SK-N-SH (cell line): Measurements from ENCODE around the gene SLC37A1. TPM values are rescaled to one million over a fixed set of nuclear protein-coding genes. Genes with fewer than 3 reads are reported as not detected.

ENCODE experiments used
- CTCF ChIA-PET: fragments of 300-600, 350-600 bp; formaldehyde crosslinking; extraction: SDS; loops from one replicate; lab custom pipeline; 2021; lab: Yijun Ruan, JAX
- POLR2A ChIA-PET: fragments of 350-600 bp; sonication (Branson Sonifier 250); formaldehyde crosslinking; extraction: SDS; loops from one replicate; lab custom pipeline; 2020; ENCODE audit warnings: antibody characterized with exemption, inconsistent platforms; lab: Yijun Ruan, JAX
- DNase-seq: peaks from one replicate; pipeline ENCODE4 v3.0.0; 2012
- H2AFZ ChIP-seq: fragments of 200-600 bp; sonication (generic); 2 replicates; pipeline ENCODE4 v1.8.1; 2016; ENCODE audit warnings: antibody characterized with exemption, mild to moderate bottlenecking, low read depth
- H3F3A ChIP-seq: fragments of 200-600 bp; sonication (generic); replicated peaks from 2 replicates; pipeline ENCODE3; 2016; ENCODE audit warnings: antibody characterized with exemption, mild to moderate bottlenecking; ENCODE audit not compliant: insufficient read depth
- H3K27ac ChIP-seq, 2 experiments: fragments of 200-500 bp in 1 of 2; fragments of 200-600 bp in 1 of 2; sonication (Bioruptor generic) in 1 of 2; sonication (generic), shearing (Covaris generic) in 1 of 2; 2 replicates each; pipeline versions ENCODE4 v1.5.1 to v1.6.1; 2014 to 2016; ENCODE audit warnings: low read depth in 2 of 2, inconsistent platforms in 1 of 2, low read length in 1 of 2, mild to moderate bottlenecking in 1 of 2, mixed read lengths in 1 of 2
- H3K27me3 ChIP-seq: fragments of 200-600 bp; sonication (generic), shearing (Covaris generic); 2 replicates; pipeline ENCODE4 v1.6.1; 2016; ENCODE audit warnings: mixed run types; ENCODE audit not compliant: insufficient read depth
- H3K36me3 ChIP-seq, 2 experiments: fragments of 200-500 bp in 1 of 2; fragments of 200-600 bp in 1 of 2; sonication (Bioruptor generic) in 1 of 2; sonication (generic) in 1 of 2; replicated peaks in 1 of 2; 2 replicates each; pipeline versions ENCODE3 to v1.5.1; 2014 to 2016; ENCODE audit warnings: low read length in 1 of 2, mild to moderate bottlenecking in 1 of 2; ENCODE audit not compliant: insufficient read depth in 2 of 2, control insufficient read depth in 1 of 2
- H3K4me1 ChIP-seq, 2 experiments: fragments of 200-500 bp in 1 of 2; fragments of 200-600 bp in 1 of 2; sonication (Bioruptor generic) in 1 of 2; sonication (generic), shearing (Covaris generic) in 1 of 2; 2 replicates each; pipeline versions ENCODE4 v1.5.1 to v1.6.1; 2014 to 2016; ENCODE audit warnings: low read depth in 1 of 2, low read length in 1 of 2, mixed run types in 1 of 2; ENCODE audit not compliant: insufficient read depth in 2 of 2, control insufficient read depth in 1 of 2
- H3K4me2 ChIP-seq: fragments of 200-600 bp; sonication (generic), shearing (Covaris generic); 2 replicates; pipeline ENCODE4 v1.6.1; 2017; ENCODE audit warnings: mixed run types
- H3K4me3 ChIP-seq, 2 experiments: fragments of 200-500 bp in 1 of 2; fragments of 200-600 bp in 1 of 2; sonication (Bioruptor generic) in 1 of 2; sonication (generic), shearing (Covaris generic) in 1 of 2; 2 replicates each; pipeline versions ENCODE4 v1.5.1 to v1.8.1; 2014 to 2016; ENCODE audit warnings: low read depth in 2 of 2, inconsistent platforms in 1 of 2, low read length in 1 of 2, mild to moderate bottlenecking in 1 of 2, mixed read lengths in 1 of 2, moderate library complexity in 1 of 2
- H3K79me2 ChIP-seq: fragments of 200-600 bp; sonication (generic); 2 replicates; pipeline ENCODE4 v1.8.1; 2017; ENCODE audit warnings: mild to moderate bottlenecking; ENCODE audit not compliant: insufficient read depth
- H3K9ac ChIP-seq: fragments of 200-600 bp; sonication (generic); 2 replicates; pipeline ENCODE4 v1.6.1; 2017; ENCODE audit warnings: mixed run types
- H3K9me2 ChIP-seq: fragments of 200-600 bp; sonication (generic); 2 replicates; pipeline ENCODE4 v1.6.1; 2017; ENCODE audit warnings: mixed run types
- H3K9me3 ChIP-seq: fragments of 200-600 bp; sonication (generic); 2 replicates; pipeline ENCODE4 v1.6.1; 2017; ENCODE audit warnings: mixed run types, mild to moderate bottlenecking, moderate library complexity
- H4K20me1 ChIP-seq: fragments of 200-600 bp; sonication (generic); 2 replicates; pipeline ENCODE4 v1.6.1; 2017; ENCODE audit warnings: mild to moderate bottlenecking, mixed run types; ENCODE audit not compliant: insufficient read depth
- EP300 ChIP-seq, 2 experiments: IDR thresholded peaks; 2 replicates each; pipeline versions ENCODE4 v1.4.0 to v1.6.1; 2012; ENCODE audit warnings: borderline replicate concordance in 1 of 2, low read depth in 1 of 2, low read length in 1 of 2
- FOSL2 ChIP-seq: IDR thresholded peaks from 2 replicates; pipeline ENCODE4 v1.4.0; 2012; ENCODE audit warnings: low read depth, mild to moderate bottlenecking, moderate library complexity, borderline replicate concordance
- FOXJ3 ChIP-seq: sonication (generic); formaldehyde crosslinking; IDR thresholded peaks from 2 replicates; pipeline ENCODE4 v1.5.1; 2020; ENCODE audit warnings: mild to moderate bottlenecking, missing genetic modification reagents
- FOXM1 ChIP-seq: IDR thresholded peaks from 2 replicates; pipeline ENCODE4 v1.4.0; 2012; ENCODE audit warnings: low read depth, mild to moderate bottlenecking
- GABPA ChIP-seq: IDR thresholded peaks from 2 replicates; pipeline ENCODE4 v1.4.0; 2012; ENCODE audit warnings: low read depth, mild to moderate bottlenecking
- GATA2 ChIP-seq: sonication (generic); formaldehyde crosslinking; IDR thresholded peaks from 2 replicates; pipeline ENCODE4 v1.5.0; 2020; ENCODE audit warnings: mild to moderate bottlenecking, missing genetic modification reagents
- JUND ChIP-seq: IDR thresholded peaks from 2 replicates; pipeline ENCODE4 v1.4.0; 2012
- MAX ChIP-seq: IDR thresholded peaks from 2 replicates; pipeline ENCODE4 v1.4.0; 2012; ENCODE audit warnings: low read depth
- MEF2A ChIP-seq: IDR thresholded peaks from 2 replicates; pipeline ENCODE4 v1.4.0; 2012; ENCODE audit warnings: low read depth, borderline replicate concordance
- MXI1 ChIP-seq: IDR thresholded peaks from 2 replicates; pipeline ENCODE4 v1.6.1; 2012; ENCODE audit warnings: mild to moderate bottlenecking, low read depth, low read length, improper control_type of control experiment
- NFIC ChIP-seq: IDR thresholded peaks from 2 replicates; pipeline ENCODE4 v1.4.0; 2012; ENCODE audit warnings: borderline replicate concordance
- NRF1 ChIP-seq: IDR thresholded peaks from 2 replicates; pipeline ENCODE4 v1.6.1; 2012; ENCODE audit warnings: low read depth, mild to moderate bottlenecking, low read length
- PBX3 ChIP-seq: IDR thresholded peaks from 2 replicates; pipeline ENCODE4; 2012
- POLR2AphosphoS5 ChIP-seq: IDR thresholded peaks from 2 replicates; pipeline ENCODE4 v1.6.1; 2012; ENCODE audit warnings: low read depth, low read length
- RAD21 ChIP-seq: IDR thresholded peaks from 2 replicates; pipeline ENCODE4 v1.6.1; 2012; ENCODE audit warnings: mild to moderate bottlenecking, low read length
- RFX5 ChIP-seq: IDR thresholded peaks from 2 replicates; pipeline ENCODE4 v1.6.1; 2012; ENCODE audit warnings: mild to moderate bottlenecking, improper control_type of control experiment, low read length
- SIN3A ChIP-seq: IDR thresholded peaks from 2 replicates; pipeline ENCODE4 v1.6.1; 2012; ENCODE audit warnings: low read depth, mild to moderate bottlenecking, low read length, moderate library complexity, borderline replicate concordance
- SMC3 ChIP-seq: IDR thresholded peaks from 2 replicates; pipeline ENCODE4 v1.6.1; 2012; ENCODE audit warnings: low read depth, low read length, improper control_type of control experiment
- TEAD4 ChIP-seq: IDR thresholded peaks from 2 replicates; pipeline ENCODE4 v1.4.0; 2012; ENCODE audit warnings: mild to moderate bottlenecking, borderline replicate concordance; ENCODE audit not compliant: insufficient read depth
- YY1 ChIP-seq: IDR thresholded peaks from 2 replicates; pipeline ENCODE4 v1.4.0; 2012; ENCODE audit warnings: low read depth, mild to moderate bottlenecking
- WGBS: methylation state at CpG from one replicate; pipeline ENCODE4 v1.1.6; 2017; ENCODE audit warnings: low lambda C conversion rate; 5-methylcytosine and 5-hydroxymethylcytosine counted together
- polyA plus RNA-seq, 3 experiments: library from polyadenylated mRNA; depleted of rRNA; stranded (reverse); fragments of >200 nt; gene quantifications; 2 replicates each; pipeline ENCODE4 v1.2.3, GENCODE V29; 2012
- TF ChIP-seq, protein P1 (sequence below): IDR thresholded peaks from 2 replicates; pipeline ENCODE4 v1.4.0; 2012; ENCODE audit warnings: low read depth, borderline replicate concordance
- TF ChIP-seq, protein P2 (sequence below): IDR thresholded peaks from 2 replicates; pipeline ENCODE4 v1.4.0; 2012; ENCODE audit warnings: low read depth, borderline replicate concordance
- TF ChIP-seq, protein P3 (sequence below): IDR thresholded peaks from 2 replicates; pipeline ENCODE4 v1.6.1; 2012; ENCODE audit warnings: mild to moderate bottlenecking, low read depth, low read length, moderate library complexity

Gene SLC37A1
- polyA plus RNA-seq, 1 of the 3 experiments (the other 2 are of a cell fraction) = 2.8 TPM

DNA sequence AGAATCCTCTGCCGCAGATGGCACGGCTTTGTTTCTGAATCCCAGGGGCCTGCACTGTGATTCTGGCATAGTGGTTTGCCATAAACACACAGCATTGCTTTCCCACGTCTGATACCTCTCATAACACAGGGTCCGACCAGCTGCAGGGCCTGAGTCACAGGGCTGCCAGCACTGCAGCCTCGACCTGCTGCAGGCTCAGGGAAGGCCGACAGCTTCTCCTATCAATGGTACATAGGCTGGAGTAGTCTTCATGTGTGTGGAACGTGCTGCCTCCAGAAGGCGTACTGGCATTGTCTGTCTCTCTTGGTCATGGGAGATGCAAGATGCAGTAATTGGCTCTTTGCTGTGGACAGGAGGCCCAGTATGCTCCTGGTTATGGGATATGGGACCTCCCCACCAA lies 86.3 kb downstream of the SLC37A1 start:
- Histone ChIP-seq H3K9me3 (no peaks in the 10 kb centered on the region), H4K20me1 (no peaks in the 10 kb centered on the region), H3K9ac (no peak overlapping the region), H3K79me2 (no peaks in the 10 kb centered on the region), H3K36me3 (no peaks in the 10 kb centered on the region), H3K27me3 (no peaks in the 10 kb centered on the region), H3K27ac (no peak overlapping the region), H2AFZ (no peak overlapping the region), H3F3A (no peaks in the 10 kb centered on the region), H3K4me2 (no peak overlapping the region), H3K9me2 (no peaks in the 10 kb centered on the region), H3K4me1 (no peaks in the 10 kb centered on the region), H3K4me3 (no peak overlapping the region)
- 12% methylated on average over 6 of the region's 8 CpGs for WGBS
- POLR2A ChIA-PET = no interaction called here
- DNase-seq = no peak
- CTCF ChIA-PET = interaction anchor here (0.5 to 0.7 kb wide), 2 partner anchors 218 to 987 kb away, joined by 3 read pairs; no protein-coding TSS in a partner anchor
- TF ChIP-seq MXI1 = no peak
- no peak for TF ChIP-seq RAD21
- TF ChIP-seq, protein P1, sequence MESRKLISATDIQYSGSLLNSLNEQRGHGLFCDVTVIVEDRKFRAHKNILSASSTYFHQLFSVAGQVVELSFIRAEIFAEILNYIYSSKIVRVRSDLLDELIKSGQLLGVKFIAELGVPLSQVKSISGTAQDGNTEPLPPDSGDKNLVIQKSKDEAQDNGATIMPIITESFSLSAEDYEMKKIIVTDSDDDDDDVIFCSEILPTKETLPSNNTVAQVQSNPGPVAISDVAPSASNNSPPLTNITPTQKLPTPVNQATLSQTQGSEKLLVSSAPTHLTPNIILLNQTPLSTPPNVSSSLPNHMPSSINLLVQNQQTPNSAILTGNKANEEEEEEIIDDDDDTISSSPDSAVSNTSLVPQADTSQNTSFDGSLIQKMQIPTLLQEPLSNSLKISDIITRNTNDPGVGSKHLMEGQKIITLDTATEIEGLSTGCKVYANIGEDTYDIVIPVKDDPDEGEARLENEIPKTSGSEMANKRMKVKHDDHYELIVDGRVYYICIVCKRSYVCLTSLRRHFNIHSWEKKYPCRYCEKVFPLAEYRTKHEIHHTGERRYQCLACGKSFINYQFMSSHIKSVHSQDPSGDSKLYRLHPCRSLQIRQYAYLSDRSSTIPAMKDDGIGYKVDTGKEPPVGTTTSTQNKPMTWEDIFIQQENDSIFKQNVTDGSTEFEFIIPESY = no peak
- TF ChIP-seq MAX = no peak
- TF ChIP-seq MEF2A = no peak
- TF ChIP-seq, protein P2, sequence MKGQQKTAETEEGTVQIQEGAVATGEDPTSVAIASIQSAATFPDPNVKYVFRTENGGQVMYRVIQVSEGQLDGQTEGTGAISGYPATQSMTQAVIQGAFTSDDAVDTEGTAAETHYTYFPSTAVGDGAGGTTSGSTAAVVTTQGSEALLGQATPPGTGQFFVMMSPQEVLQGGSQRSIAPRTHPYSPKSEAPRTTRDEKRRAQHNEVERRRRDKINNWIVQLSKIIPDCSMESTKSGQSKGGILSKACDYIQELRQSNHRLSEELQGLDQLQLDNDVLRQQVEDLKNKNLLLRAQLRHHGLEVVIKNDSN = no peak
- no peak for TF ChIP-seq FOXJ3 (CRISPR knock-in tag)
- no peak for TF ChIP-seq POLR2AphosphoS5
- no peak for TF ChIP-seq SMC3
- TF ChIP-seq EP300 (IDR thresholded peaks at IDR 0.05; ENCODE audit: borderline replicate concordance in 1 of 2, low read depth in 1 of 2, low read length in 1 of 2) = no peak
- no peak for TF ChIP-seq TEAD4
- no peak for TF ChIP-seq FOSL2
- TF ChIP-seq JUND = no peak
- no peak for TF ChIP-seq RFX5
- TF ChIP-seq GABPA = no peak
- TF ChIP-seq GATA2 (CRISPR knock-in tag) = no peak

- H3K27me3 ChIP-seq = no peaks in the 10 kb centered on the region
- no peak overlapping the region for H3K9ac ChIP-seq
- H3K4me2 ChIP-seq = no peak overlapping the region
- no peak overlapping the region for H2AFZ ChIP-seq
- no peaks in the 10 kb centered on the region for H3F3A ChIP-seq
- no peak for DNase-seq
- H3K79me2 ChIP-seq = no peaks in the 10 kb centered on the region
- H3K36me3 ChIP-seq = no peaks in the 10 kb centered on the region
- no peaks in the 10 kb centered on the region for H3K4me1 ChIP-seq
- ChIA-PET POLR2A (no interaction called here), CTCF (interaction anchor here (1.1 kb wide), 1 partner anchor 9 kb away, joined by 3 read pairs; no protein-coding TSS in a partner anchor)
- H3K9me3 ChIP-seq = no peaks in the 10 kb centered on the region
- no peaks in the 10 kb centered on the region for H4K20me1 ChIP-seq
- 47% methylated on average over 4 of the region's 4 CpGs for WGBS
- H3K9me2 ChIP-seq = no peaks in the 10 kb centered on the region
- no peak overlapping the region for H3K27ac ChIP-seq
- no peak overlapping the region for H3K4me3 ChIP-seq
- TF ChIP-seq RFX5 (no peak), FOXJ3 (CRISPR knock-in tag) (no peak), RAD21 (no peak), NFIC (no peak), NRF1 (no peak), MEF2A (no peak), YY1 (no peak), SIN3A (no peak), PBX3 (no peak), FOXM1 (no peak)
- TF ChIP-seq, protein P3, sequence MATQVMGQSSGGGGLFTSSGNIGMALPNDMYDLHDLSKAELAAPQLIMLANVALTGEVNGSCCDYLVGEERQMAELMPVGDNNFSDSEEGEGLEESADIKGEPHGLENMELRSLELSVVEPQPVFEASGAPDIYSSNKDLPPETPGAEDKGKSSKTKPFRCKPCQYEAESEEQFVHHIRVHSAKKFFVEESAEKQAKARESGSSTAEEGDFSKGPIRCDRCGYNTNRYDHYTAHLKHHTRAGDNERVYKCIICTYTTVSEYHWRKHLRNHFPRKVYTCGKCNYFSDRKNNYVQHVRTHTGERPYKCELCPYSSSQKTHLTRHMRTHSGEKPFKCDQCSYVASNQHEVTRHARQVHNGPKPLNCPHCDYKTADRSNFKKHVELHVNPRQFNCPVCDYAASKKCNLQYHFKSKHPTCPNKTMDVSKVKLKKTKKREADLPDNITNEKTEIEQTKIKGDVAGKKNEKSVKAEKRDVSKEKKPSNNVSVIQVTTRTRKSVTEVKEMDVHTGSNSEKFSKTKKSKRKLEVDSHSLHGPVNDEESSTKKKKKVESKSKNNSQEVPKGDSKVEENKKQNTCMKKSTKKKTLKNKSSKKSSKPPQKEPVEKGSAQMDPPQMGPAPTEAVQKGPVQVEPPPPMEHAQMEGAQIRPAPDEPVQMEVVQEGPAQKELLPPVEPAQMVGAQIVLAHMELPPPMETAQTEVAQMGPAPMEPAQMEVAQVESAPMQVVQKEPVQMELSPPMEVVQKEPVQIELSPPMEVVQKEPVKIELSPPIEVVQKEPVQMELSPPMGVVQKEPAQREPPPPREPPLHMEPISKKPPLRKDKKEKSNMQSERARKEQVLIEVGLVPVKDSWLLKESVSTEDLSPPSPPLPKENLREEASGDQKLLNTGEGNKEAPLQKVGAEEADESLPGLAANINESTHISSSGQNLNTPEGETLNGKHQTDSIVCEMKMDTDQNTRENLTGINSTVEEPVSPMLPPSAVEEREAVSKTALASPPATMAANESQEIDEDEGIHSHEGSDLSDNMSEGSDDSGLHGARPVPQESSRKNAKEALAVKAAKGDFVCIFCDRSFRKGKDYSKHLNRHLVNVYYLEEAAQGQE = no peak
These were observed 88.0 kb downstream of the SLC37A1 start for GRCh38 chr21:42601656-42602055.
